Measurements from ENCODE around the gene OSBPL8.

The OSBPL8 gene

GRCh38 chr12:76560086-76560491, 518 bp upstream of the OSBPL8 start (continued):
- TF ChIP-seq ZBTB11 (tag by site-specific recombination; conservative IDR thresholded peaks at IDR 0.05; ENCODE audit: low read depth) (no peak; the same call in 1 of the 2 replicates), ZNF560 (tag by site-specific recombination; IDR thresholded peaks at IDR 0.05; ENCODE audit: borderline replicate concordance) (no peak), REST (tag by site-specific recombination; IDR thresholded peaks at IDR 0.05) (0 out of 2 replicates have a peak, but pooled peaks have one; percentile 0), ZNF335 (tag by site-specific recombination; conservative IDR thresholded peaks at IDR 0.05) (peak; percentile 81), ZNF488 (tag by site-specific recombination; IDR thresholded peaks at IDR 0.05) (no peak), ZNF639 (tag by site-specific recombination; IDR thresholded peaks at IDR 0.05) (no peak), ZNF280D (tag by site-specific recombination; IDR thresholded peaks at IDR 0.05) (no peak), BCL11A (tag by site-specific recombination; IDR thresholded peaks at IDR 0.05; ENCODE audit: low read depth) (0 out of 2 replicates have a peak, but pooled peaks have one; percentile 20), ZNF280C (tag by site-specific recombination; IDR thresholded peaks at IDR 0.05) (no peak), ZNF169 (tag by site-specific recombination; IDR thresholded peaks at IDR 0.05) (no peak), ZNF501 (tag by site-specific recombination; IDR thresholded peaks at IDR 0.05) (peak; percentile 3; the same call in 1 of the 2 replicates), MZF1 (tag by site-specific recombination; IDR thresholded peaks at IDR 0.05; ENCODE audit: borderline replicate concordance) (no peak), OVOL3 (tag by site-specific recombination; IDR thresholded peaks at IDR 0.05) (no peak), ZNF677 (tag by site-specific recombination; IDR thresholded peaks at IDR 0.05) (no peak), FEZF1 (tag by site-specific recombination; IDR thresholded peaks at IDR 0.05) (no peak), ZNF776 (tag by site-specific recombination; IDR thresholded peaks at IDR 0.05; ENCODE audit: borderline replicate concordance) (no peak), ZBTB7A (tag by site-specific recombination; IDR thresholded peaks at IDR 0.05; ENCODE audit: low read depth) (0 out of 2 replicates have a peak, but pooled peaks have one; percentile 40), ZSCAN16 (tag by site-specific recombination; IDR thresholded peaks at IDR 0.05) (0 out of 2 replicates have a peak, but pooled peaks have one; percentile 33), ZXDB (tag by site-specific recombination; IDR thresholded peaks at IDR 0.05) (0 out of 2 replicates have a peak, but pooled peaks have one; percentile 11), ZNF654 (tag by site-specific recombination; IDR thresholded peaks at IDR 0.05; ENCODE audit: low read depth) (0 out of 2 replicates have a peak, but pooled peaks have one; percentile 16), ZFP37 (tag by site-specific recombination; IDR thresholded peaks at IDR 0.05) (no peak), GLI4 (tag by site-specific recombination; IDR thresholded peaks at IDR 0.05) (no peak), SCRT1 (tag by site-specific recombination; IDR thresholded peaks at IDR 0.05; ENCODE audit: borderline replicate concordance) (peak; percentile 69; the same call in 1 of the 2 replicates), ZNF175 (tag by site-specific recombination; IDR thresholded peaks at IDR 0.05) (no peak)

Data from HEK293 (cell line).